HEK293 (cell line): ENCODE measurements around the gene RBFOX1.

Source experiments
- CTCF ChIA-PET: fragments of 350-600 bp; formaldehyde crosslinking; extraction: SDS; loops from one replicate; lab custom pipeline; 2021; ENCODE audit warnings: antibody characterized with exemption; lab: Yijun Ruan, JAX
- POLR2A ChIA-PET: fragments of 300-600 bp; formaldehyde crosslinking; extraction: SDS; loops from one replicate; lab custom pipeline; 2020; ENCODE audit warnings: antibody characterized with exemption, inconsistent platforms; lab: Yijun Ruan, JAX
- H3K27ac ChIP-seq: fragments of 200-500 bp; sonication (Bioruptor generic); 2 replicates; pipeline ENCODE4 v1.5.1; 2014; ENCODE audit warnings: low read depth, low read length, control low read depth, inconsistent platforms; ENCODE audit errors: extremely low read depth
- H3K36me3 ChIP-seq, 2 experiments: fragments of 200-500 bp in 1 of 2; sonication (Bioruptor generic) in 1 of 2; 1 replicate in 1 of 2; 2 replicates in 1 of 2; pipeline ENCODE4 v1.5.1; 2014 to 2017; ENCODE audit warnings: inconsistent platforms in 2 of 2, low read length in 2 of 2; ENCODE audit not compliant: control insufficient read depth in 2 of 2, insufficient read depth in 1 of 2
- H3K4me1 ChIP-seq: fragments of 200-500 bp; sonication (Bioruptor generic); 2 replicates; pipeline ENCODE4 v1.5.1; 2014; ENCODE audit warnings: mild to moderate bottlenecking, low read length, inconsistent platforms; ENCODE audit not compliant: control insufficient read depth, insufficient read depth
- H3K4me3 ChIP-seq: 2 replicates; pipeline ENCODE4 v1.5.1; 2011; ENCODE audit warnings: low read depth, mild to moderate bottlenecking, control low read depth, low read length, moderate library complexity
- H3K9me3 ChIP-seq: fragments of 200-500 bp; sonication (Bioruptor generic); 2 replicates; pipeline ENCODE4 v1.5.1; 2014; ENCODE audit warnings: low read depth, low read length, inconsistent platforms; ENCODE audit not compliant: control insufficient read depth, insufficient read depth
- FEZF1 ChIP-seq: fragments of 450-650 bp; formaldehyde crosslinking; IDR thresholded peaks from 2 replicates; pipeline ENCODE4 v1.5.1; 2016; ENCODE audit warnings: missing biosample characterization, missing genetic modification characterization
- HOXA7 ChIP-seq: sonication (generic); formaldehyde crosslinking; IDR thresholded peaks from 2 replicates; pipeline ENCODE4 v1.8.1; 2022; ENCODE audit warnings: missing genetic modification reagents, borderline replicate concordance
- IKZF3 ChIP-seq: fragments of 450-650 bp; IDR thresholded peaks from 2 replicates; pipeline ENCODE4 v1.5.0; 2018; ENCODE audit warnings: missing biosample characterization, mild to moderate bottlenecking, missing genetic modification characterization, moderate library complexity
- KLF7 ChIP-seq: fragments of 450-650 bp; formaldehyde crosslinking; IDR thresholded peaks from 2 replicates; pipeline ENCODE4 v1.5.1; 2016; ENCODE audit warnings: missing biosample characterization, missing genetic modification characterization, borderline replicate concordance
- SP2 ChIP-seq: fragments of 450-650 bp; formaldehyde crosslinking; IDR thresholded peaks from 2 replicates; pipeline ENCODE4 v1.5.1; 2016; ENCODE audit warnings: missing biosample characterization, missing genetic modification characterization
- YY2 ChIP-seq: fragments of 450-650 bp; formaldehyde crosslinking; IDR thresholded peaks from 2 replicates; pipeline ENCODE4 v1.5.1; 2016; ENCODE audit warnings: missing biosample characterization, missing genetic modification characterization
- ZFP37 ChIP-seq: fragments of 450-650 bp; formaldehyde crosslinking; IDR thresholded peaks from 2 replicates; pipeline ENCODE4 v1.5.1; 2016; ENCODE audit warnings: missing biosample characterization, missing genetic modification characterization
- ZNF155 ChIP-seq: fragments of 450-650 bp; formaldehyde crosslinking; IDR thresholded peaks from 2 replicates; pipeline ENCODE4 v1.5.1; 2016; ENCODE audit warnings: missing biosample characterization, missing genetic modification characterization
- ZNF2 ChIP-seq: fragments of 450-650 bp; formaldehyde crosslinking; IDR thresholded peaks from 2 replicates; pipeline ENCODE4 v1.5.1; 2016; ENCODE audit warnings: missing biosample characterization, missing genetic modification characterization
- ZNF239 ChIP-seq: fragments of 450-650 bp; formaldehyde crosslinking; IDR thresholded peaks from 2 replicates; pipeline ENCODE4 v1.5.1; 2016; ENCODE audit warnings: missing biosample characterization, missing genetic modification characterization
- ZNF266 ChIP-seq: fragments of 450-650 bp; formaldehyde crosslinking; IDR thresholded peaks from 2 replicates; pipeline ENCODE4 v1.5.1; 2016; ENCODE audit warnings: missing biosample characterization, missing genetic modification characterization, low read depth
- ZNF274 ChIP-seq, 2 experiments: fragments of 200-500 bp in 1 of 2; fragments of 450-650 bp in 1 of 2; sonication (Bioruptor generic) in 1 of 2; formaldehyde crosslinking in 1 of 2; IDR thresholded peaks; 2 replicates each; pipeline versions ENCODE4 v1.5.1 to v1.6.1; 2014 to 2016; ENCODE audit warnings: borderline replicate concordance in 1 of 2, inconsistent platforms in 1 of 2, low read length in 1 of 2, missing biosample characterization in 1 of 2, missing genetic modification characterization in 1 of 2
- ZNF311 ChIP-seq: fragments of 450-650 bp; formaldehyde crosslinking; IDR thresholded peaks from 2 replicates; pipeline ENCODE4 v1.5.1; 2017; ENCODE audit warnings: missing biosample characterization, missing genetic modification characterization, borderline replicate concordance
- ZNF623 ChIP-seq: fragments of 450-650 bp; formaldehyde crosslinking; IDR thresholded peaks from 2 replicates; pipeline ENCODE4 v1.5.1; 2016; ENCODE audit warnings: missing biosample characterization, missing genetic modification characterization
- ZNF626 ChIP-seq: fragments of 450-650 bp; sonication (Bioruptor Pico); formaldehyde crosslinking; IDR thresholded peaks from 2 replicates; pipeline ENCODE4 v1.5.1; 2018; ENCODE audit warnings: missing biosample characterization, missing genetic modification characterization, inconsistent platforms
- ZNF777 ChIP-seq: fragments of 450-650 bp; formaldehyde crosslinking; IDR thresholded peaks from 2 replicates; pipeline ENCODE4 v1.5.1; 2017; ENCODE audit warnings: missing biosample characterization, missing genetic modification characterization, borderline replicate concordance
- TF ChIP-seq, protein P1 (sequence below): fragments of 450-650 bp; formaldehyde crosslinking; IDR thresholded peaks from 2 replicates; pipeline ENCODE4 v1.5.1; 2016; ENCODE audit warnings: missing biosample characterization, missing genetic modification characterization
- TF ChIP-seq, protein P2 (sequence below): sonication (generic); formaldehyde crosslinking; IDR thresholded peaks from 2 replicates; pipeline ENCODE4 v1.8.1; 2022; ENCODE audit warnings: mild to moderate bottlenecking, moderate library complexity, missing genetic modification reagents
- TF ChIP-seq, protein P3 (sequence below): fragments of 450-650 bp; formaldehyde crosslinking; IDR thresholded peaks from 2 replicates; pipeline ENCODE4 v1.5.1; 2016; ENCODE audit warnings: missing biosample characterization, missing genetic modification characterization
- TF ChIP-seq, protein P4 (sequence below): fragments of 450-650 bp; formaldehyde crosslinking; IDR thresholded peaks from 2 replicates; pipeline ENCODE4 v1.5.1; 2016; ENCODE audit warnings: missing biosample characterization, missing genetic modification characterization
- TF ChIP-seq, protein P5 (sequence below): fragments of 450-650 bp; formaldehyde crosslinking; conservative IDR thresholded peaks from 2 replicates; pipeline ENCODE4 v1.5.1; 2016; ENCODE audit warnings: low read depth, missing biosample characterization, missing genetic modification characterization

Gene RBFOX1

DNA sequence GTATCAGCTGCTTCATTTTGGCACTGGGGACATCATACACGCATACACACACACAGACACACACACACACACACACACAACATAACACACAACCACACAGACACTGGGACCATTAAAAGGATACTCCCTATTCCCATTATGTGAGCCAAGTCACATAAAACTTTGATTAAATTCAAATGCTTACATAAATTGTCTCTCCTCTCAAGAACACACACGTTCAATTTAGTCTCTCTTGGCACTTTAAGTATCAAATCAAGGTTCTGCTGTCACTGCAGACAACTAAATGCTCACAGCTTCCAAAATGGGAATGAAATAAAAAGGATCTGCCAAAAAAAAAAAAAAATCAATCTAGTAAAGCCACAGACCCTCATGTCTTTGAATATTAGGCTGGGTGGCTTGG is 184.9 kb downstream of the RBFOX1 start:
- Histone ChIP-seq H3K4me3 (no peak overlapping the region), H3K27ac (no peak overlapping the region), H3K4me1 (no peaks in the 10 kb centered on the region), H3K9me3 (no peaks in the 10 kb centered on the region), H3K36me3 (no peaks in the 10 kb centered on the region)
- TF ChIP-seq KLF7 (tag by site-specific recombination) (no peak), ZNF311 (no peak), ZNF777 (no peak), ZNF239 (tag by site-specific recombination) (no peak), ZNF274 (IDR thresholded peaks at IDR 0.05; ENCODE audit: low read length) (no peak), ZNF274 (tag by site-specific recombination; IDR thresholded peaks at IDR 0.05; ENCODE audit: borderline replicate concordance) (no peak), HOXA7 (CRISPR knock-in tag) (no peak), ZNF266 (tag by site-specific recombination) (no peak), ZFP37 (tag by site-specific recombination) (no peak), IKZF3 (tag by site-specific recombination) (no peak), YY2 (tag by site-specific recombination) (no peak)
- TF ChIP-seq, protein P1, sequence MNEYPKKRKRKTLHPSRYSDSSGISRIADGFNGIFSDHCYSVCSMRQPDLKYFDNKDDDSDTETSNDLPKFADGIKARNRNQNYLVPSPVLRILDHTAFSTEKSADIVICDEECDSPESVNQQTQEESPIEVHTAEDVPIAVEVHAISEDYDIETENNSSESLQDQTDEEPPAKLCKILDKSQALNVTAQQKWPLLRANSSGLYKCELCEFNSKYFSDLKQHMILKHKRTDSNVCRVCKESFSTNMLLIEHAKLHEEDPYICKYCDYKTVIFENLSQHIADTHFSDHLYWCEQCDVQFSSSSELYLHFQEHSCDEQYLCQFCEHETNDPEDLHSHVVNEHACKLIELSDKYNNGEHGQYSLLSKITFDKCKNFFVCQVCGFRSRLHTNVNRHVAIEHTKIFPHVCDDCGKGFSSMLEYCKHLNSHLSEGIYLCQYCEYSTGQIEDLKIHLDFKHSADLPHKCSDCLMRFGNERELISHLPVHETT (tag by site-specific recombination), result no peak
- TF ChIP-seq, protein P2, sequence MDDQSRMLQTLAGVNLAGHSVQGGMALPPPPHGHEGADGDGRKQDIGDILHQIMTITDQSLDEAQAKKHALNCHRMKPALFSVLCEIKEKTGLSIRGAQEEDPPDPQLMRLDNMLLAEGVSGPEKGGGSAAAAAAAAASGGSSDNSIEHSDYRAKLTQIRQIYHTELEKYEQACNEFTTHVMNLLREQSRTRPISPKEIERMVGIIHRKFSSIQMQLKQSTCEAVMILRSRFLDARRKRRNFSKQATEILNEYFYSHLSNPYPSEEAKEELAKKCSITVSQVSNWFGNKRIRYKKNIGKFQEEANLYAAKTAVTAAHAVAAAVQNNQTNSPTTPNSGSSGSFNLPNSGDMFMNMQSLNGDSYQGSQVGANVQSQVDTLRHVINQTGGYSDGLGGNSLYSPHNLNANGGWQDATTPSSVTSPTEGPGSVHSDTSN (CRISPR knock-in tag), result no peak
- TF ChIP-seq, protein P3, sequence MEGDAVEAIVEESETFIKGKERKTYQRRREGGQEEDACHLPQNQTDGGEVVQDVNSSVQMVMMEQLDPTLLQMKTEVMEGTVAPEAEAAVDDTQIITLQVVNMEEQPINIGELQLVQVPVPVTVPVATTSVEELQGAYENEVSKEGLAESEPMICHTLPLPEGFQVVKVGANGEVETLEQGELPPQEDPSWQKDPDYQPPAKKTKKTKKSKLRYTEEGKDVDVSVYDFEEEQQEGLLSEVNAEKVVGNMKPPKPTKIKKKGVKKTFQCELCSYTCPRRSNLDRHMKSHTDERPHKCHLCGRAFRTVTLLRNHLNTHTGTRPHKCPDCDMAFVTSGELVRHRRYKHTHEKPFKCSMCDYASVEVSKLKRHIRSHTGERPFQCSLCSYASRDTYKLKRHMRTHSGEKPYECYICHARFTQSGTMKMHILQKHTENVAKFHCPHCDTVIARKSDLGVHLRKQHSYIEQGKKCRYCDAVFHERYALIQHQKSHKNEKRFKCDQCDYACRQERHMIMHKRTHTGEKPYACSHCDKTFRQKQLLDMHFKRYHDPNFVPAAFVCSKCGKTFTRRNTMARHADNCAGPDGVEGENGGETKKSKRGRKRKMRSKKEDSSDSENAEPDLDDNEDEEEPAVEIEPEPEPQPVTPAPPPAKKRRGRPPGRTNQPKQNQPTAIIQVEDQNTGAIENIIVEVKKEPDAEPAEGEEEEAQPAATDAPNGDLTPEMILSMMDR (tag by site-specific recombination), result no peak
- TF ChIP-seq, protein P4, sequence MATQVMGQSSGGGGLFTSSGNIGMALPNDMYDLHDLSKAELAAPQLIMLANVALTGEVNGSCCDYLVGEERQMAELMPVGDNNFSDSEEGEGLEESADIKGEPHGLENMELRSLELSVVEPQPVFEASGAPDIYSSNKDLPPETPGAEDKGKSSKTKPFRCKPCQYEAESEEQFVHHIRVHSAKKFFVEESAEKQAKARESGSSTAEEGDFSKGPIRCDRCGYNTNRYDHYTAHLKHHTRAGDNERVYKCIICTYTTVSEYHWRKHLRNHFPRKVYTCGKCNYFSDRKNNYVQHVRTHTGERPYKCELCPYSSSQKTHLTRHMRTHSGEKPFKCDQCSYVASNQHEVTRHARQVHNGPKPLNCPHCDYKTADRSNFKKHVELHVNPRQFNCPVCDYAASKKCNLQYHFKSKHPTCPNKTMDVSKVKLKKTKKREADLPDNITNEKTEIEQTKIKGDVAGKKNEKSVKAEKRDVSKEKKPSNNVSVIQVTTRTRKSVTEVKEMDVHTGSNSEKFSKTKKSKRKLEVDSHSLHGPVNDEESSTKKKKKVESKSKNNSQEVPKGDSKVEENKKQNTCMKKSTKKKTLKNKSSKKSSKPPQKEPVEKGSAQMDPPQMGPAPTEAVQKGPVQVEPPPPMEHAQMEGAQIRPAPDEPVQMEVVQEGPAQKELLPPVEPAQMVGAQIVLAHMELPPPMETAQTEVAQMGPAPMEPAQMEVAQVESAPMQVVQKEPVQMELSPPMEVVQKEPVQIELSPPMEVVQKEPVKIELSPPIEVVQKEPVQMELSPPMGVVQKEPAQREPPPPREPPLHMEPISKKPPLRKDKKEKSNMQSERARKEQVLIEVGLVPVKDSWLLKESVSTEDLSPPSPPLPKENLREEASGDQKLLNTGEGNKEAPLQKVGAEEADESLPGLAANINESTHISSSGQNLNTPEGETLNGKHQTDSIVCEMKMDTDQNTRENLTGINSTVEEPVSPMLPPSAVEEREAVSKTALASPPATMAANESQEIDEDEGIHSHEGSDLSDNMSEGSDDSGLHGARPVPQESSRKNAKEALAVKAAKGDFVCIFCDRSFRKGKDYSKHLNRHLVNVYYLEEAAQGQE, result no peak
- ChIA-PET POLR2A (no interaction called here), CTCF (no interaction called here)

DNA sequence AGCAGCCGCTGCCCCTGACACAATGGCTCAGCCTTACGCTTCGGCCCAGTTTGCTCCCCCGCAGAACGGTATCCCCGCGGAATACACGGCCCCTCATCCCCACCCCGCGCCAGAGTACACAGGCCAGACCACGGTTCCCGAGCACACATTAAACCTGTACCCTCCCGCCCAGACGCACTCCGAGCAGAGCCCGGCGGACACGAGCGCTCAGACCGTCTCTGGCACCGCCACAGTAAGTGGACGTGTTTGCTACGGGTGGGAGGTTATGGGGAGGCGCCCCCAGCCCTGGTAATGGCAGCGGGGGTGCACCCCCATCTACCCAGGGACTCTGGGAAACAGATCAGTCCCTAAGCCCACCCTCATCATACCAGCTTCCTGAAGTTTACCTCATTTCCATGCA is 185.5 kb downstream of the RBFOX1 start:
- H3K9me3 ChIP-seq, result no peaks in the 10 kb centered on the region
- no peak overlapping the region for H3K4me3 ChIP-seq
- POLR2A ChIA-PET, result no interaction called here
- no peak overlapping the region for H3K27ac ChIP-seq
- H3K4me1 ChIP-seq, result no peaks in the 10 kb centered on the region
- CTCF ChIA-PET, result no interaction called here
- H3K36me3 ChIP-seq, result no peaks in the 10 kb centered on the region
- TF ChIP-seq FEZF1 (no peak), SP2 (tag by site-specific recombination) (no peak), ZNF2 (tag by site-specific recombination) (no peak), ZNF623 (tag by site-specific recombination) (no peak), ZNF626 (tag by site-specific recombination) (no peak), ZNF155 (tag by site-specific recombination) (no peak)
- TF ChIP-seq, protein P5, sequence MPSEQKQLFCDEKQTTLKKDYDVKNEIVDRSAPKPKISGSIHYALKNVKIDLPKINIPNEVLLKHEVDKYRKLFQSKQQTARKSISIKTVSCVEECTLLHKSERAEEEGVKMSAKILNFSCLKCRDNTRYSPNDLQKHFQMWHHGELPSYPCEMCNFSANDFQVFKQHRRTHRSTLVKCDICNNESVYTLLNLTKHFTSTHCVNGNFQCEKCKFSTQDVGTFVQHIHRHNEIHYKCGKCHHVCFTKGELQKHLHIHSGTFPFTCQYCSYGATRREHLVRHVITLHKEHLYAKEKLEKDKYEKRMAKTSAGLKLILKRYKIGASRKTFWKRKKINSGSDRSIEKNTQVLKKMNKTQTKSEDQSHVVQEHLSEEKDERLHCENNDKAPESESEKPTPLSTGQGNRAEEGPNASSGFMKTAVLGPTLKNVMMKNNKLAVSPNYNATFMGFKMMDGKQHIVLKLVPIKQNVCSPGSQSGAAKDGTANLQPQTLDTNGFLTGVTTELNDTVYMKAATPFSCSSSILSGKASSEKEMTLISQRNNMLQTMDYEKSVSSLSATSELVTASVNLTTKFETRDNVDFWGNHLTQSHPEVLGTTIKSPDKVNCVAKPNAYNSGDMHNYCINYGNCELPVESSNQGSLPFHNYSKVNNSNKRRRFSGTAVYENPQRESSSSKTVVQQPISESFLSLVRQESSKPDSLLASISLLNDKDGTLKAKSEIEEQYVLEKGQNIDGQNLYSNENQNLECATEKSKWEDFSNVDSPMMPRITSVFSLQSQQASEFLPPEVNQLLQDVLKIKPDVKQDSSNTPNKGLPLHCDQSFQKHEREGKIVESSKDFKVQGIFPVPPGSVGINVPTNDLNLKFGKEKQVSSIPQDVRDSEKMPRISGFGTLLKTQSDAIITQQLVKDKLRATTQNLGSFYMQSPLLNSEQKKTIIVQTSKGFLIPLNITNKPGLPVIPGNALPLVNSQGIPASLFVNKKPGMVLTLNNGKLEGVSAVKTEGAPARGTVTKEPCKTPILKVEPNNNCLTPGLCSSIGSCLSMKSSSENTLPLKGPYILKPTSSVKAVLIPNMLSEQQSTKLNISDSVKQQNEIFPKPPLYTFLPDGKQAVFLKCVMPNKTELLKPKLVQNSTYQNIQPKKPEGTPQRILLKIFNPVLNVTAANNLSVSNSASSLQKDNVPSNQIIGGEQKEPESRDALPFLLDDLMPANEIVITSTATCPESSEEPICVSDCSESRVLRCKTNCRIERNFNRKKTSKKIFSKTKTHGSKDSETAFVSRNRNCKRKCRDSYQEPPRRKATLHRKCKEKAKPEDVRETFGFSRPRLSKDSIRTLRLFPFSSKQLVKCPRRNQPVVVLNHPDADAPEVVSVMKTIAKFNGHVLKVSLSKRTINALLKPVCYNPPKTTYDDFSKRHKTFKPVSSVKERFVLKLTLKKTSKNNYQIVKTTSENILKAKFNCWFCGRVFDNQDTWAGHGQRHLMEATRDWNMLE (tag by site-specific recombination), result no peak
